Epithelial cell of proximal tubule (primary cell): ENCODE results near the gene MAP3K8. TPM values are rescaled to one million over a fixed set of nuclear protein-coding genes. Genes with fewer than 3 reads are reported as not detected.

Experiments used
- DNase-seq: peaks from one replicate; pipeline ENCODE4 v3.0.0-alpha.2; 2011; ENCODE audit warnings: low read depth
- H3K4me3 ChIP-seq: 2 replicates; pipeline ENCODE4 v1.5.1; 2011; ENCODE audit warnings: low read depth, mild to moderate bottlenecking, low read length
- total RNA-seq: library from RNA; depleted of rRNA; stranded (reverse); fragments of >200 nt; gene quantifications from 2 replicates; pipeline ENCODE4 v1.2.3, GENCODE V29; 2015
- TF ChIP-seq, protein P1 (sequence below): conservative IDR thresholded peaks from 2 replicates; pipeline ENCODE4 v1.5.1; 2012; ENCODE audit warnings: low read depth, mild to moderate bottlenecking, low read length

MAP3K8 gene
- total RNA-seq, 1 donor from 2014 or later, result 4.2 TPM

DNA sequence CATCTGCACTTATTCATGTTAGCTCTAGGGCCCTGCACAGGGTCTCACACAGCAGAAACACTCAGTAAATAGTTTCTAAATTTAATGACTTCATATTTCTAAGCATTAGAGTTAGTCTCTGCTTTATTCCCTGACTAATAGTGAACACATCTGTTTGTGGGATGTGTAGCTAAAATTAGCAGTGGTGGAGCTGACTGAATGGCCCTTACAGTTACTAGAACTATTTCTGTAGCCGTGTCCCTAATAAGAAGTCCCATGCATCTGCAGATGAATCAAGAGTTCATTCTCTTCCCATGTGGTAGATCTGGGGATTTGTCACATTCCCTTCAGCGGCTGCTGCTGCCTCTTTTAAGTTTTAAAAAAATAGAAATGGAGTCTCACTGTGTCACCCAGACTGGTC is 11.7 kb downstream of the MAP3K8 start:
- DNase-seq, result no peak
- no peak overlapping the region for H3K4me3 ChIP-seq
- TF ChIP-seq, protein P1, sequence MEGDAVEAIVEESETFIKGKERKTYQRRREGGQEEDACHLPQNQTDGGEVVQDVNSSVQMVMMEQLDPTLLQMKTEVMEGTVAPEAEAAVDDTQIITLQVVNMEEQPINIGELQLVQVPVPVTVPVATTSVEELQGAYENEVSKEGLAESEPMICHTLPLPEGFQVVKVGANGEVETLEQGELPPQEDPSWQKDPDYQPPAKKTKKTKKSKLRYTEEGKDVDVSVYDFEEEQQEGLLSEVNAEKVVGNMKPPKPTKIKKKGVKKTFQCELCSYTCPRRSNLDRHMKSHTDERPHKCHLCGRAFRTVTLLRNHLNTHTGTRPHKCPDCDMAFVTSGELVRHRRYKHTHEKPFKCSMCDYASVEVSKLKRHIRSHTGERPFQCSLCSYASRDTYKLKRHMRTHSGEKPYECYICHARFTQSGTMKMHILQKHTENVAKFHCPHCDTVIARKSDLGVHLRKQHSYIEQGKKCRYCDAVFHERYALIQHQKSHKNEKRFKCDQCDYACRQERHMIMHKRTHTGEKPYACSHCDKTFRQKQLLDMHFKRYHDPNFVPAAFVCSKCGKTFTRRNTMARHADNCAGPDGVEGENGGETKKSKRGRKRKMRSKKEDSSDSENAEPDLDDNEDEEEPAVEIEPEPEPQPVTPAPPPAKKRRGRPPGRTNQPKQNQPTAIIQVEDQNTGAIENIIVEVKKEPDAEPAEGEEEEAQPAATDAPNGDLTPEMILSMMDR, result no peak

DNA sequence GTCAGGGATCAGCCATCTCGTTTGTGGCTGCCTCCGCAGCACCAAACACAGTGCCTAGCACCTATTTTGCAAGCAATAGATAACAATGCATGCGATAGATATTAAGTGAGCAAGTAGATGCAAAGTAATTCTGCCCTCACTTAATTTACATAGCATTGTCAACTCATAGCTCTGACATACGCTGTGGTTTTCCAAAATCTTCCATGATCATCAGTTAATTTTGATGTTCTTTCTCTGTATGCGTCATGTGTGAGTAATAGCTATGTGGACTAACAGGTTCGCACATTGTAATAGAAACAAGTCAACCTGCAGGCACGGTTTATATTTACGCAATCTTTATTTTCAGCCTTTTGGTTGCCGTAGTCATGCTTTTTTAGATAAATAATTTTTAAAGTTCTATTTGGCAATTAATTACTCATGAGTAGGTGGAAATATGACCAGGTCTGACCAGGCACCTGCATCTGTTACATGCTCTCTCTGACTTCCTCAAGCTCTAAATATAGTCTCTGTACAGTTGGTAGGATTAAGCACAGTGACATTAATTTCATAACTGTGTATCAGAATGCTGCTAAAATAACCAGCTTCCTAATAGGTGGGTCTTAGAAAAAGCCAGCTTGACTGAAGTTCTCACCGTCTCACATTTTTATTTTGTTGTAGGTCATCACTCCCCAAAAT is 13.3 kb downstream of the MAP3K8 start:
- no peak overlapping the region for H3K4me3 ChIP-seq
- TF ChIP-seq, protein P1, result no peak

DNA sequence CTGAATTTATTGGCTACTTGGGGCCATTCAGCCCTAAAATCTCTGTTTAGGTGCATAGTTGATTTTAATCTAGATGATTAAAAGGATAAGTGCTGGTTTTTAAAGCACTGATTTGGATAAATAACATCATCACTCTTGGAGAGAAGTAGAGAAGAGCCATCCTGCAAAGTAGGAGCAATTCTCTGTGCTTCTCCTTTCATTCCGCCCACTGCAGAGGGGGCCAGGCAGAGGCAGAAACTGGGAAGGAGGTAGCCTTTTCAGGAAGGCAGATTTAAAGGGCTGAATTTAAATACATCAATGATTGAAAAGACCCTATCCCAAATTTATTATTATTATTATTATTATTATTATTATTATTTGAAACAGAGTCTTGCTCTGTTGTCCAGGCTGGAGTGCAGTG is 14.1 kb downstream of the MAP3K8 start:
- H3K4me3 ChIP-seq, result no peak overlapping the region
- no peak for DNase-seq
- TF ChIP-seq, protein P1, result no peak

More for the DNA sequence above, 13.3 kb downstream of the MAP3K8 start:
- no peak for DNase-seq

DNA sequence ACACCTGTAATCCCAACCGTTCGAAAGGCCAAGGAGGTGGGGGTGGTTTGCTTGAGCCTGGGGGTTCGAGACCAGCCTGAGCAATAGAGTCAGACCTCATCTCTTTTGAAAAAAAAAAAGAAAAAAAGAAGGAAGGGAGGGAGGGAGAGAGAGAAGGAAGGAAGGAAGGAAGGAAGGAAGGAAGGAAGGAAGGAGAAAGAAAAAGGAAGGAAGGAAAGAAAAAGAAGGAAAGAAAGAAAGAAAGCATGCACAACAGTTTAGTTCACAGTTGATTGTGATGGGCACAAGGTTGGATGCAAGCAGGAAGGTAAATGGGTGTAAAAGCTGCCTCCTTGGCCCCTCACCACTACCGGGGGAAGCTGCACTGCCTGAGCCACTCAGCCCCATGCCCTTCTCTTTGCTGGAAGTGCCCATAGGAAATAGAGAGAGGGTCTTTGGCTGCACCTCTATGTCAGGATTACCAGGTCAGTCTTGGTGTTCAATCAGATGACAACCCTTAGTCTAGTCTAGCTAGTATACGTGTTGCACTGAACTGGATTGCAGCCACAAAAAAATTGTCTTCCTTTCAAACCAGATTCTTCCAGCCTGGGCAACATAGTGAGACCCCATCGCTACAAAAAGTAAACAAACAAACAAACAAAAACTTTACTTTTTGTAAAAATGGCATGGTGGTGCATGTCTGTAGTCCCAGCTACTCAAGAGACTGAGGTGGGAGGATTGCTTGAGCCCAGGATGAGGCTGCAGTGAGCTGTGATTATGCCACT is 20.0 kb downstream of the MAP3K8 start:
- H3K4me3 ChIP-seq, result no peak overlapping the region
- TF ChIP-seq, protein P1, result no peak
- no peak for DNase-seq

DNA sequence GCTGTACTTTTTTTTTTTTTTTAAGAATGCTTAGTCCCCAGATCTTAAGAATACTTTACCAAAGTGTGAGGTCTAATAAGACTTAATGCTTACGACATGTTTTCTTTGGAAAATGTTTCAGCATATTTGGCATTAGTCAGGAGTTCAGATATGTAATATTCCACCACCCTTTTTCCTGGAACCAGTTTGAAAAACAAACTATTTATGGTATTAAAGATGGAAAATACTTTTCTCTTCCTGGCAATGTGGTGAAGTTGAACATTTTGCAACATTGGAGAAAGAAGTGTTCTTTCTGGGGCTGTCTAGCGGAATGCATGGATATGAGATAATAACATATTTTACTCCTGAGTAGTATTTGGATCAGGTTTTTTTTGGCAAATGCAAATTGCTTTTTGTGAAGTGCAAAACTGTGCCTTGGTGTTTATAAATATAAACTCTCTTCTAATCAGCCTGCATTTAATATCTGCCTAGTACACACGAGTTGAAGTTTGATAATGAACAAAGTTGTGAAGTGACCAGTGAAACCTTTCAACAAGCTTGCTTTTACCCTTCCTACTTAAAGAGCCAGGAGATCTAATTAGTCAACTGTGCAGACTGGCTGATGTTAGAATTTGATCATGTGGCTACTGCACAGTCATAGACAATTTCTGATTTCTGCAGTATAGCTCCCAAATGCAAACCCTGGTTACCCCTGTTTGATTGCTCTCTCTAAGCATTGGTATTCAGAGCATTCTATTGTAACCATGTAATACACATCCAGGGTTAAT is 20.9 kb downstream of the MAP3K8 start:
- no peak for DNase-seq
- H3K4me3 ChIP-seq, result no peak overlapping the region
- TF ChIP-seq, protein P1, result no peak

DNA sequence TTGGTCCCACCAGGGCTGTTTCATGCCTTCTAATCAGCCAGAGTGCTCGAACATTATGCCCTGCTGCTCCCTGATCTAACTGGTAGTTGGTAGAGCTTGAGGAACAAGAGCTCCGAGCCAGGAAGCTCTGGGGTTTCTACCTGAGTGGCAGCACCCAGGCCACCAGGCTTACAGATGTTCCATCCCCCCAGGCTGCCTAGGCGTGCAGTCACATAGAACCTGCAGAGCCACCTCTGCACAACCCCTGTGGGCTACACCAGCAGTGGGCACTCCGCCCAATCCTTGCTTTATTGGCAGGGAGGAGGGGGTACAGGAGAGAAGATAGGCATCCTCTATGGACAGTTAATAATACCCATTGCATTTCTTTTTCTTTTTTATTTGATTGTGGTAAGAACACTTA is 21.8 kb downstream of the MAP3K8 start:
- TF ChIP-seq, protein P1, result no peak
- no peak for DNase-seq
- no peak overlapping the region for H3K4me3 ChIP-seq
